ENCODE measurements around the gene C19orf38. TPM values are rescaled to one million over a fixed set of nuclear protein-coding genes. Genes with fewer than 3 reads are reported as not detected.

Gene C19orf38
- total and polyA plus RNA-seq, 4 donors = 0.97 to 3.9 (median 1.5) TPM

DNA sequence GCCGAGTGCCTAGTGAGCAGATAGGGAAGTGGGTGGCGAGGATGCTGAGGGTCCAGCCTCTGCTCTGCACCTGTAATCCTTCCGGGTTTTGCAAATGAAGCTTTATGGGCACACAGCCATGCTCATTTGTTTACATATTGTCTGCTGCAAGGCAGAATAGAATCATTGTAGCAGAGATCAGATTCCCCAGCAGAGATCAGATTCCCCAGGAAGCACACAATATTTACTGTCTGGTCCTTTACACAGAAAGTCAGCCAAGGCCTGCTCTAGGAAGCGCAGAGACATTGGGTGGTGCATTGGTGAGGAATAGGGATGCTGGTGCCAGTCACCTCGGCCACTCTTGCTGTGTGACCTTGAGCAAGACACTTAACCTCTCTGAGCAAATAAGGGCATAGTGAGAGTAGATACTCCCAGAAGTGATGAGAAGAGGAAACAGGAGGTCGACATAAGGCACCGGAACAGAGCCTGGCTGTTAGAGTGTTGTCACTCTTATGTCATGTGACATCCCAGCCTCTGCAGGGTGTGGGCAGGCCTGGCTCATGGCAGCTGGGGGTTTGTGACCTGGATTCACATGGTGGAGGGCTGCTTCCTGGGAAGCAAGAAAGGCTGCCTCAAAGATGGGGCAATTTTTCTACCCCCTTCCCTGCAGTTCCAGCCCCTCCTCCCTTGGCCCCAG lies 48.8 kb downstream of the C19orf38 start:
- Histone ChIP-seq H3K27me3 (ENCODE audit: control insufficient read depth in 4 of 4, insufficient read depth in 4 of 4, low read length in 3 of 4) (no peaks in the 10 kb centered on the region), H3K27ac (ENCODE audit: low read depth in 1 of 2, low read length in 2 of 2) (no peak overlapping the region), H3K36me3 (ENCODE audit: control insufficient read depth in 4 of 4, insufficient read depth in 3 of 4, low read depth in 1 of 4, low read length in 3 of 4) (peaks cover 0 to 1% (median 0%) of the 10 kb centered on the region in 4 donors), H3K9me3 (ENCODE audit: control insufficient read depth in 4 of 4, low read length in 3 of 4) (no peaks in the 10 kb centered on the region), H3K9ac (ENCODE audit: low read depth in 1 of 2, low read length in 2 of 2) (no peak overlapping the region), H3K4me1 (ENCODE audit: control insufficient read depth in 4 of 4, insufficient read depth in 4 of 4, low read length in 3 of 4) (peaks cover 7 to 23% (median 16%) of the 10 kb centered on the region in 4 donors), H3K4me3 (ENCODE audit: low read depth in 1 of 3, low read length in 3 of 3) (no peak overlapping the region)
- TF ChIP-seq SP1 (IDR thresholded peaks at IDR 0.05) (no peak), GABPA (IDR thresholded peaks at IDR 0.05 in 1 of 2, conservative IDR thresholded peaks at IDR 0.05 in 1 of 2) (no peak), JUND (IDR thresholded peaks at IDR 0.05) (no peak), FOXA1 (IDR thresholded peaks at IDR 0.05) (no peak), EGR1 (IDR thresholded peaks at IDR 0.05; ENCODE audit: low read depth in 2 of 2) (no peak), NR2F2 (IDR thresholded peaks at IDR 0.05) (no peak), HNF4A (conservative IDR thresholded peaks at IDR 0.05) (no peak), FOXA2 (IDR thresholded peaks at IDR 0.05) (no peak), RAD21 (IDR thresholded peaks at IDR 0.05) (no peak), HNF4G (IDR thresholded peaks at IDR 0.05) (no peak), YY1 (IDR thresholded peaks at IDR 0.05) (no peak), RXRA (IDR thresholded peaks at IDR 0.05) (no peak)
- TF ChIP-seq, protein P1, sequence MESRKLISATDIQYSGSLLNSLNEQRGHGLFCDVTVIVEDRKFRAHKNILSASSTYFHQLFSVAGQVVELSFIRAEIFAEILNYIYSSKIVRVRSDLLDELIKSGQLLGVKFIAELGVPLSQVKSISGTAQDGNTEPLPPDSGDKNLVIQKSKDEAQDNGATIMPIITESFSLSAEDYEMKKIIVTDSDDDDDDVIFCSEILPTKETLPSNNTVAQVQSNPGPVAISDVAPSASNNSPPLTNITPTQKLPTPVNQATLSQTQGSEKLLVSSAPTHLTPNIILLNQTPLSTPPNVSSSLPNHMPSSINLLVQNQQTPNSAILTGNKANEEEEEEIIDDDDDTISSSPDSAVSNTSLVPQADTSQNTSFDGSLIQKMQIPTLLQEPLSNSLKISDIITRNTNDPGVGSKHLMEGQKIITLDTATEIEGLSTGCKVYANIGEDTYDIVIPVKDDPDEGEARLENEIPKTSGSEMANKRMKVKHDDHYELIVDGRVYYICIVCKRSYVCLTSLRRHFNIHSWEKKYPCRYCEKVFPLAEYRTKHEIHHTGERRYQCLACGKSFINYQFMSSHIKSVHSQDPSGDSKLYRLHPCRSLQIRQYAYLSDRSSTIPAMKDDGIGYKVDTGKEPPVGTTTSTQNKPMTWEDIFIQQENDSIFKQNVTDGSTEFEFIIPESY (IDR thresholded peaks at IDR 0.05) = no peak
- TF ChIP-seq, protein P2, sequence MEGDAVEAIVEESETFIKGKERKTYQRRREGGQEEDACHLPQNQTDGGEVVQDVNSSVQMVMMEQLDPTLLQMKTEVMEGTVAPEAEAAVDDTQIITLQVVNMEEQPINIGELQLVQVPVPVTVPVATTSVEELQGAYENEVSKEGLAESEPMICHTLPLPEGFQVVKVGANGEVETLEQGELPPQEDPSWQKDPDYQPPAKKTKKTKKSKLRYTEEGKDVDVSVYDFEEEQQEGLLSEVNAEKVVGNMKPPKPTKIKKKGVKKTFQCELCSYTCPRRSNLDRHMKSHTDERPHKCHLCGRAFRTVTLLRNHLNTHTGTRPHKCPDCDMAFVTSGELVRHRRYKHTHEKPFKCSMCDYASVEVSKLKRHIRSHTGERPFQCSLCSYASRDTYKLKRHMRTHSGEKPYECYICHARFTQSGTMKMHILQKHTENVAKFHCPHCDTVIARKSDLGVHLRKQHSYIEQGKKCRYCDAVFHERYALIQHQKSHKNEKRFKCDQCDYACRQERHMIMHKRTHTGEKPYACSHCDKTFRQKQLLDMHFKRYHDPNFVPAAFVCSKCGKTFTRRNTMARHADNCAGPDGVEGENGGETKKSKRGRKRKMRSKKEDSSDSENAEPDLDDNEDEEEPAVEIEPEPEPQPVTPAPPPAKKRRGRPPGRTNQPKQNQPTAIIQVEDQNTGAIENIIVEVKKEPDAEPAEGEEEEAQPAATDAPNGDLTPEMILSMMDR (IDR thresholded peaks at IDR 0.05; ENCODE audit: low read depth, low read length, missing input control) = no peak
- TF ChIP-seq, protein P3, sequence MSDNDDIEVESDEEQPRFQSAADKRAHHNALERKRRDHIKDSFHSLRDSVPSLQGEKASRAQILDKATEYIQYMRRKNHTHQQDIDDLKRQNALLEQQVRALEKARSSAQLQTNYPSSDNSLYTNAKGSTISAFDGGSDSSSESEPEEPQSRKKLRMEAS (IDR thresholded peaks at IDR 0.05) = no peak
- TF ChIP-seq, protein P4, sequence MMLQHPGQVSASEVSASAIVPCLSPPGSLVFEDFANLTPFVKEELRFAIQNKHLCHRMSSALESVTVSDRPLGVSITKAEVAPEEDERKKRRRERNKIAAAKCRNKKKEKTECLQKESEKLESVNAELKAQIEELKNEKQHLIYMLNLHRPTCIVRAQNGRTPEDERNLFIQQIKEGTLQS (IDR thresholded peaks at IDR 0.05) = no peak
- TF ChIP-seq, protein P5, sequence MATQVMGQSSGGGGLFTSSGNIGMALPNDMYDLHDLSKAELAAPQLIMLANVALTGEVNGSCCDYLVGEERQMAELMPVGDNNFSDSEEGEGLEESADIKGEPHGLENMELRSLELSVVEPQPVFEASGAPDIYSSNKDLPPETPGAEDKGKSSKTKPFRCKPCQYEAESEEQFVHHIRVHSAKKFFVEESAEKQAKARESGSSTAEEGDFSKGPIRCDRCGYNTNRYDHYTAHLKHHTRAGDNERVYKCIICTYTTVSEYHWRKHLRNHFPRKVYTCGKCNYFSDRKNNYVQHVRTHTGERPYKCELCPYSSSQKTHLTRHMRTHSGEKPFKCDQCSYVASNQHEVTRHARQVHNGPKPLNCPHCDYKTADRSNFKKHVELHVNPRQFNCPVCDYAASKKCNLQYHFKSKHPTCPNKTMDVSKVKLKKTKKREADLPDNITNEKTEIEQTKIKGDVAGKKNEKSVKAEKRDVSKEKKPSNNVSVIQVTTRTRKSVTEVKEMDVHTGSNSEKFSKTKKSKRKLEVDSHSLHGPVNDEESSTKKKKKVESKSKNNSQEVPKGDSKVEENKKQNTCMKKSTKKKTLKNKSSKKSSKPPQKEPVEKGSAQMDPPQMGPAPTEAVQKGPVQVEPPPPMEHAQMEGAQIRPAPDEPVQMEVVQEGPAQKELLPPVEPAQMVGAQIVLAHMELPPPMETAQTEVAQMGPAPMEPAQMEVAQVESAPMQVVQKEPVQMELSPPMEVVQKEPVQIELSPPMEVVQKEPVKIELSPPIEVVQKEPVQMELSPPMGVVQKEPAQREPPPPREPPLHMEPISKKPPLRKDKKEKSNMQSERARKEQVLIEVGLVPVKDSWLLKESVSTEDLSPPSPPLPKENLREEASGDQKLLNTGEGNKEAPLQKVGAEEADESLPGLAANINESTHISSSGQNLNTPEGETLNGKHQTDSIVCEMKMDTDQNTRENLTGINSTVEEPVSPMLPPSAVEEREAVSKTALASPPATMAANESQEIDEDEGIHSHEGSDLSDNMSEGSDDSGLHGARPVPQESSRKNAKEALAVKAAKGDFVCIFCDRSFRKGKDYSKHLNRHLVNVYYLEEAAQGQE (IDR thresholded peaks at IDR 0.05) = no peak
- no peak for DNase-seq (ENCODE audit: low spot score)
- WGBS = 33% methylated on average over 7 of the region's 7 CpGs
